NK-92 (cell line): ENCODE results near the gene PPAN.

Experiments
- DNase-seq: peaks from one replicate; lab custom pipeline; 2025; ENCODE audit not compliant: unreplicated experiment; lab: John Stamatoyannopoulos, UW

The PPAN gene

DNA sequence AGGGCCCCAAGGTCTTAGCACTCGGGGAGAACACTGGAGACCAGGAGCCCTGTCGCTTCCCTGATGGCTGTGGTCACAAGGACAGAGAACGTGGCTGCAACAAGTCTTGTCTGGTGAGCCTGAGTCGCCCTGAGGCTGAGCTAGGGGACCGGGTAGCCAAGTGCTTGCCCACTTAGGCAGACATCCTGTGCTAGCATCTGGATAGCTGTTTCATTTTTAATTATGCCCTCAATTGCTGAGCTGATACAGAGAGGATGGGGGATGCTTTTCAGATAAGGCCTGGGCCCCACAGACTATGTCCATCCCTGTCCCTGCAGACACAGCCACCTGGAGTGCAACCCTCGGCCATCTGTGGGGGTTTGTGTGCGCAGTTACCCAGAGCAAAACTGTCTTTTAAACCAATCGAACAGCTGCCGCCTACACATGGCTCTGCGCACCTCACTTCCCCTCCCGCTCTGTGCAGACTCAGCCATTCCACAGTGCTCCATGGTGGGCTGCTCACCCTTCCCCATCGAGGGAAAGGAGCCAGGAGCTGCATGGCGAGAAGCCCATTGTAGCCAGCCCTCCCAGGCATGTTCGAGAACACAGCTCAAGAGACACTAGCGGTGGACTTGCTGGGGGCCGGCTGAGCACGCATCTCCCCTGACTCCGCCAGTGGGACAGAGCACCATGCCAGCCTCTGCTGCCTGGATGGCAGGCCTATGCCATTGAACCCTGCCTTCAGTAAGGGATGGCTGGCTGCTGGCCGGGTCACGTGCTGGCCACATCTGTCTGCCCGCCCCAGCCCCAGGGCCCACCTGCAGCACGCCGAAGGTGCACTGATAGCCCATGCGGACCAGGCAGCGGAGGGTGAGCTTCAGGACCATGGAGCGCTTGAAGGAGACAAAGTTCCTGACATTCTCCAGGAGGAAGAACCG, 33.0 kb downstream of the PPAN start:
- no peak for DNase-seq

DNA sequence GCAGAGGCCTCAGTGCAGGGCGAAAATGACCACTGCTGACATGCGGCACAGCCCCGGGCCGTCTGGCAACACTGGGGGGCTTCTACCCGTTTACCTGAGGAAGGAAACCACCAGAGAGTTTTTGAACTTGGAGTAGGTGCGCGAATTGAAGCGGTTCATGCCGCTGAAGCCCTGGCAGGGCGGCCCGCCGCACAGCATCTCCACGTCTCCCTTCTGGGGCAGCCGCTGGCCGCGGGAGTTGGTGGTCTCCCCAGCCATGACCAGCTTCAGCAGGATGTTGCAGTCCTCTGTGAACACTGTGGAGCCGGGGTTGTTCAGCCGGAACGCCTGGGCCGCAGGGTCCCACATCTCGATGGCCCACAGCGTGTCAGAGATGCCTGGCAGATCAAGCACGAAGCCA, 33.8 kb downstream of the PPAN start:
- no peak for DNase-seq

DNA sequence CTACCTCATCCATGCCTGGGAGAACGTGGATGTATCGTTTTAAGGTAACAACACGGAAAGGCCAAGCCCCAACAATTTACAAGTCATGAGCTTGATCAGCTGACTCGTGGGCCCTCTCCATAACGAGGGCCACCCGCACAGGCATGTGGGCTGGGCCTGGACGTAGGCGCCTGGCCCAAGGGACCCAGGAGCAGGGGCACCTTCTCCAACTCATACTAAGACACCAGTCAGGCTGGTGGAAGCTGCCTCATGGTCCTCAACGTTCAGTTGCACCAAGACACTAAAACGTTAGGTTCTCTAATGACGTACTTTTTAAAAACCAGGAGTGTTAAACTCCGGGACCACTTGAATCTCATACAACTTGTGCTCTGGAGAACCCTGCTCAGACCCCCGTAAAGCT, 35.3 kb downstream of the PPAN start:
- DNase-seq, result no peak

DNA sequence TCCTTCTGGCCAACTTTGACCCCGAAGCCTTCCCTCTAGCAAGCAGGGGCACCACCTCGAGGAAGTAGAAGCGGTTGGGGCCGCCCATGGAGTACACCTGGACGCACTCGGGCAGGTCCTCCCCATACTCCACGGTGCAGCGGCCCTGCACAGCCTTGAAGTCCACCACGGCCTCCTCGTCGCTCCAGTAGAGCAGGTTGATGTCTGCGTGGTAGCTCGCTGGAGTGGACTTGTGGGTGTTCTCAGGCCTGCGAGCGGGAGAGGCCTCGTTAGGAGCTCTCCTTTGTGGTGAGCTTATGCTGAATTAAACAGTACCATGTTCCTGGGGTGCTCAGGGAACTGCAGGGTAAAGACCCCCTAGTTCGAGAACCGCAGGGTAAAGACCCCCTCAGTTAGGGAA, 35.8 kb downstream of the PPAN start:
- no peak for DNase-seq

DNA sequence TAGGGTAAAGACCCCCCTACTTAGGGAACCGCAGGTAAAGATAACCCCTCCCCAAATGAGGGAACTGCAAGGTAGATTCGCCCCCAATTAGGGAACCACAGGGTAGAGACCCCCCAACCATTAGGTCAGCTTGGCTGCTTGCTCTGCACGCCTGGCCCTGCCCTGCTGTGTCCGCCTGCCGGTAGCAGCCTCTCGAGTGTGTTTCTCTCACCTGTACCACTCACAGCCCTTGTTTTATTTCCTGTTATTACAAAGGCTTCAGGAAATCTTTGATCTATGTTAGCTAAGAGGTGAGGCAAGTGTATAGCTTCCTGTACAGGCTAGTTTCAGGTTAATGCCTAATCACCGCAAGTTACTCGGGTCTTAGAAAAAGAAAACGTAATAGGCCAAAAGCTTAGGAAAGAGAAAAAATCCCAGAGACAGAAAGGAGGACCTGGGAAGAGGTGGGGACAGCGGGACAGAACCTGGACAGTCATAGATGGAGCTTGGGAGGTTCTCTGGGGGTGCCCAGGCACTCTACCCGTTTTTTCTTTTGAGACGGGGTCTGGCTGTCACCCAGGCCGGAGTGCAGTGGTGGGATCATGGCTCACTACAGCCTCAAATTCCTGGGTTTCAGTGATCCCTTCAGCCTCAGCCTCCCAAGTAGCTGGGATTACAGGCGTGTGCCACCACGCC, 36.7 kb downstream of the PPAN start:
- no peak for DNase-seq

DNA sequence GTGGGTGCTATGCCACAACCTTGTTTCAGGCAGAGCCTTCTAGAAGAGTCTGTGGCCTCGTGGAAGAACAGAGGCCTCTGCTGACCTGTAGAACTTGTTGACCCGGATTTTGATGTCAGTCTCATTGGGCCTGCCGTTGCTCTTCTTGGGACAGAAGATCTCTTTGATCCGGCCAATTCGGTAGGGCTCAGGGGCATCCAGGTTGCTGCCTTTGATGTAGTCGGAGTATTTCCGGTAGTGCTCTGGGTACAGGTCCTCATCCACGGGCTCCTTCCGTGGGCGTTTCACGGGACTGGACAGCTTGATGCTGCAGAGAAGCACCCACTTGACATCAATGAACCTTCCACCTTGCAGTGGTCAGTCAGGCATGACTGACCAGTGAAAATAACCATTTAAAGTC, 37.5 kb downstream of the PPAN start:
- DNase-seq, result no peak

DNA sequence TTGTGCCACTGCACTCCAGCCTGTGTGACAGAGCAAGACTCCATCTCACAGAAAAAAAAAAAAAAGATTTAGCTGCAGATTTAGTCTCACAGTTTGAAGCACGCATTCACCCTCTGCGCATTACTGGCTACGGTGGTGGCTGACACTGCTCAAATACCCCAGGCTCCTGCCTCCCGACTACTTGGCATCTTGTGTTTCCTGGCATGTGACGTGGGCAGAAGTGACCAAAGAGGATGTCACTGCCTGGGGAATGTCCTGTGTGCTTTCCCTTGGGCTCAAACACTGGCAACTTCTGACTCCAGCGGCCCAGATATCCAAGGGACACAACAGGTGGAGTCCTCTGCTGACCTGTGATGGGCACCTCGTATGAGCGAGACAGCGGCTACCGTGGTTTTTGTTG, 38.2 kb downstream of the PPAN start:
- DNase-seq, result no peak

DNA sequence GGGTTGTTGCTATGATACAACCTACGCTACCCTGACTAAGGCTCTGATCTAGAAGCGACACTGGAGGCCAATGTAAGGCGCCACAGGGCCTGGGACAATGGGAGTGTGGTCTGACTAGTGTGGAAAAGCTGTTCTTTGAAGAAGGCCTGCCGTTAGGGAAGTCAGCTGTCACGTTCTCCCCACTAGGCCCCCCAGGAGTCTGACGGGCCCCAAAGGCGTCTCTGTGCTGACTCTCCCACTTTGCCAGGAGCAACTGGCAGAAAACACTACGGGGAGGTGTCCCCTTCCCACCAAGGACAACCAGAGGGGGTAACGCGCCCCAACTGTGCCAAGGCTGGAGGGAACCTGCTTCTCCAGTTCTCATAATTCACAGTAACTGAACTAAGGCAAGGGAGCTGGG, 38.9 kb downstream of the PPAN start:
- DNase-seq, result no peak

DNA sequence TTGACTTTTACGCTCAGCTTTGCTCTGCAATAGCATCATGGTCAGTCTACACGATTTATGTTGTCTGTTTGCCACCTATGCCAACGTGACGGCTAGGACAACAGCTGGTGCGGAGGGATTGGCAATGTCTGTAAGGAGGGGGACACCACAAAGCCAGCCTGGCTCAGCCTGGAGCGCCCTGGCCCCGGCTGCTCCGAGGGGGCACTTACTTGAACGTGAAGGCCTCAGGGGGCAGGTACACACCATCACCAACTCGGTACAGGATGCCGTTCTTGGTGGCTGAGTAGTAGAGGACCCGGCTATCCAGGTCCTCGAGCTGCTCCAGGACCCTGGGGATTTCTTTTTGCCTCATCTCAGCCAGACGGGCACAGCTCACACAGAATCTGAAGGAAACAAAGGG, 40.0 kb downstream of the PPAN start:
- DNase-seq, result no peak

DNA sequence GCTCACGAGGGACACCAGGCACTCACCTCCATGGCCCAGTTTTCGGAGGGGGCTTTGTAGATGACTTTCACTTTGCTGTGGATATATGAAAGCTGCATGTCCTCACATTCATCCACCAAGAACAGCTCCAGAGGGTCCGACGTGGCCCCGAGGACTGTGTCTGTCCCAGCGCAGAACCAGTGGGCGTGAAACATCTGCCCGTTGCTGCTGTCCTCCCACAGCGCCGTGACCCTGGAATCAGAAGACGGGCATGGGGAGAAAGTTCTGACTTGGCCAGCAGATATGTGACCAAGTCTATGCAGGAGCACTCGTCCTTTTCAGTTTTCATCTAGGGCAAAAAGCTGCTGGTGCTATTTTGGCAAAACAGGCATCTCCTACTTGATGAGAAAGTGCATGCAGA, 43.3 kb downstream of the PPAN start:
- no peak for DNase-seq

DNA sequence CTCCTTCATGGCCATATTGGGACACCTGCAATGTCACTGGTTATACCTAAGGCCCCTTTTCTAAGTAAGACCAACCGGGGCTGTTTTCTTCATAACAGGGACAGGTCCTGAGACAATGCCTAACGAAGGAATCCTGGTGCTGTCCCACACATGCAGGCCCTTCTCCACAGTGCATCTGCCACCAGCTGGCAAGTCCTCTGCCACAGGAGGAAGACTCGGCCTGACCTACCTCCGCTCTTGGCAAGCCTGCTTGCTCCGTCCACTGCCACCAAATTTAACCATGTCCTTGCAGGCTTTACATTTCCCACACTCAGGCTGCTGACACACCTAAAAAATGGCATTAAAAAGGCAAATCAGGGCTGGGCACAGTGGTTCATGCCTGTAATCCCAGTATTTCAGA, 45.4 kb downstream of the PPAN start:
- DNase-seq, result no peak

DNA sequence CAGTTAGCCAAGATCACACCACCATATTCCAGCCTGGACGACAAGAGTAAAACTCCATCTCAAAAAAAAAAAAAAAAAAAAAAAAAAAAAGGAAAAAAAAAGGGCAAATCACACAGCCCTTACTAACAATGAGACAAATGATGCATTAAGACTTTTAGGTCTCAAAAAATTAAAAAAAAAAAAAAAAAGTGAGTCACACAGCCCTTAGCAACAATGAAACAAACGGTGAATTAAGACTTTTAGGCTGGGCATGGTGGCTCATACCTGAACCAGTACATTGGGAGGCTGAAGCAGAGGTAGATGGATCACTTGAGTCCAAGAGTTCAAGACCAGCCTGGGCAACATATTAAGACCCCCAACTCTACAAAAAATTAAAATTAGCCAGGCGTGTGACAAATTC, 45.9 kb downstream of the PPAN start:
- DNase-seq, result no peak

DNA sequence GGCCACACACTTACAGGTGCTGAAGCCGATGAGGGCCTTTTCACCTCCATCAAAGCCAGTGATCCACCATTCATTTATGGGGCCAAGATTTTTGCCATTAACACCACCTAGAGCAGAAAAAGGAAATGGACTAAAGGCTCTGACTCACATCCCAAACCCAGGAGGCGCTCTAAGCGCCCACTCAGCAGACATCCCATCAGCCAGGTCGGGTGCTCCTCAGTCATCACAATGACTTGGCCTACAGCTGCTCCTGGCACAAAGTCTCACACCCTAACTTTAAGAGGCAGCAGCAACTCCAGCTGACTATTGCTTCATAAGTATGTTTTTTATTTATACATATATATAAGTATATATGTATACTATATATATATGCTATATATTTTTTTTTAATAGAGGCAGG, 49.7 kb downstream of the PPAN start:
- DNase-seq, result no peak

DNA sequence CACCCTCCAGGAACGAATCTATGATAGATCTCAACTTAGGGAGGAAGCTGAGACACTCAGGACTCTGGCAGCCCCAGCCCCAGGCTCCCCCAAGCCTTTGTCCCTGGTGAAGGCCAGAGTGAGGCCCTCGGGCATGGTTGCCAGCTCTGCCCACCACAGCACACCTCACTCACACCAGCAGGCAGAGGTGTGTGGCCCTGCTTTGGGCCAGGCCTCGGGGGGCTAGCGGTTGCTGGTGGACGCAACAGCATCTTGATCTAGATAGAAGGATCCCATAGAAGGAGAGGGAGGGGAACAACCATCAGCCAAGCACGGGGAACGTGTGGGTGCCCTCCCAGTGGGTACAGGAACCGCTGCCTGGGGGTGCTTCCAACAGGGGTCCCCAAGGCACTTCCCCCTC, 51.9 kb downstream of the PPAN start:
- no peak for DNase-seq

DNA sequence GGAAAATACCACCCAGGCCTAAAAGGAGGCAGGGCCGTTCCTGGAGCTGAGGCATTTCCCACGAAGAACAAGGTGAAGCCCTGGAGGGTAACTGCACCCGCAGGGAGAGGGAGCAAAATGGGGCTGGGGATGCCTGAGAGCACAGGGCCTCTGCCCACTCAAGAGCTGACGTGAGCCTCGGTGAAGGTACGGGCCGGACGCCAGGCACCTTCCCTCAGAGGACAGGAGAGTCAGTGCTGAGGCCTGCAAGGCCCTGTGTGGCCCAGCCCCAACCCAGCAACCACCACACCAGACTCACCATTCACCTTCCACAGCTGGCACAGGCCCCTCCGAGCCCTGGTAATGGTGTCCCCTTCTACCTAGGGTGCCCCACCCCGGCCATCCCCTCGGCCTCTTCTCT, 52.3 kb downstream of the PPAN start:
- no peak for DNase-seq

DNA sequence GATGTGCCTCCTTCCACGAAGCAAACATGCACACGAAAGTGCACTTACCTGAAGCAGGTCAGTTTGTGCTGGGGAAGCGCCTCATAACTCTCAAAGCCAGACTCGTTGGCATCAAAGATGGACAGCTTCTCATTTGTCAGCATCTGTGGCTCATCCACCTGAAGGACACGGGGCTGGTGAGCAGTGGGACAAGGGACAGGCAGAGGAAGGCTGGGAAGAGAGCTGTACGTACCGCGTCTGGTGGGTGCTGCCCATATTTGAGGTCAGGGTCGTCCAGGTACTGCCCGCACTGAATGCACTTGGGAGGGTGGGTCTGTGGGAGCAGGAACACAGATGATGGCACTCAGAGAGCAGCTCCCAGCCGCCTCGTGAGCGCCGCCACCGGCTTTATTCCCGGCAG, 53.4 kb downstream of the PPAN start:
- no peak for DNase-seq
